Keratinocyte (primary cell): ENCODE results near the gene KANK2.

Source experiments
- EZH2 ChIP-seq: IDR thresholded peaks from one replicate; pipeline ENCODE4 v1.6.1; 2012; ENCODE audit warnings: inconsistent platforms, mild to moderate bottlenecking, low read length, moderate library complexity
- TF ChIP-seq, protein P1 (sequence below), 3 experiments: IDR thresholded peaks in 1 of 3; conservative IDR thresholded peaks in 1 of 3; optimal IDR thresholded peaks in 1 of 3; 2 replicates in 2 of 3; 3 replicates in 1 of 3; pipeline versions ENCODE3 to v1.5.1; 2011; ENCODE audit warnings: low read length in 3 of 3, mild to moderate bottlenecking in 3 of 3, moderate library complexity in 2 of 3, control low read depth in 1 of 3, inconsistent platforms in 1 of 3; ENCODE audit not compliant: insufficient read depth in 2 of 3; ENCODE audit errors: extremely low read depth in 1 of 3

DNA sequence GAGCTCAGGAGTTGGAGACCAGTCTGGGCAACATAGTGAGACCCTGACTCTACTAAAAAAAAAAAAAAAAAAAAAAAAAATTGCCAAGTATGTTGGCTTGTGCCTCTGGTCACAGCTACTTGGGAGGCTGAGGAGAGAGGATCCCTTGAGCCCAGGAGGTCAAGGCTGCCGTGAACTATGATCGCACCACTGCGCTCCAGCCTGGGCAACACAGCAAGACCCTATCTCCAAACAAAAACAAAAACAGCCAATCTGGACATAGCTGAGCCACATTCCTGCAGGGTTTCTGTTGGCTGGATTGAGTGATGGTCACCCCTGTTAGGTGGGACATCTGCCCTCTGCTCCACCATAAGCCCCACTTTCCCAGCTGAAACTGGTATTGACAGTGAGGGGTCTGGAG lies 28.5 kb upstream of the KANK2 start:
- TF ChIP-seq, protein P1, sequence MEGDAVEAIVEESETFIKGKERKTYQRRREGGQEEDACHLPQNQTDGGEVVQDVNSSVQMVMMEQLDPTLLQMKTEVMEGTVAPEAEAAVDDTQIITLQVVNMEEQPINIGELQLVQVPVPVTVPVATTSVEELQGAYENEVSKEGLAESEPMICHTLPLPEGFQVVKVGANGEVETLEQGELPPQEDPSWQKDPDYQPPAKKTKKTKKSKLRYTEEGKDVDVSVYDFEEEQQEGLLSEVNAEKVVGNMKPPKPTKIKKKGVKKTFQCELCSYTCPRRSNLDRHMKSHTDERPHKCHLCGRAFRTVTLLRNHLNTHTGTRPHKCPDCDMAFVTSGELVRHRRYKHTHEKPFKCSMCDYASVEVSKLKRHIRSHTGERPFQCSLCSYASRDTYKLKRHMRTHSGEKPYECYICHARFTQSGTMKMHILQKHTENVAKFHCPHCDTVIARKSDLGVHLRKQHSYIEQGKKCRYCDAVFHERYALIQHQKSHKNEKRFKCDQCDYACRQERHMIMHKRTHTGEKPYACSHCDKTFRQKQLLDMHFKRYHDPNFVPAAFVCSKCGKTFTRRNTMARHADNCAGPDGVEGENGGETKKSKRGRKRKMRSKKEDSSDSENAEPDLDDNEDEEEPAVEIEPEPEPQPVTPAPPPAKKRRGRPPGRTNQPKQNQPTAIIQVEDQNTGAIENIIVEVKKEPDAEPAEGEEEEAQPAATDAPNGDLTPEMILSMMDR (optimal IDR thresholded peaks at IDR 0.05 in 1 of 3, IDR thresholded peaks at IDR 0.05 in 1 of 3, conservative IDR thresholded peaks at IDR 0.05 in 1 of 3; ENCODE audit: extremely low read depth in 1 of 3, insufficient read depth in 2 of 3, low read length in 3 of 3): no peak
- TF ChIP-seq EZH2: no peak
